Endothelial cell of umbilical vein (primary cell): ENCODE data around the gene ASTN1. TPM values are rescaled to one million over a fixed set of nuclear protein-coding genes. Genes with fewer than 3 reads are reported as not detected.

ENCODE experiments used
- BruUV-seq: library from RNA; stranded (reverse); fragments of 400-500 nt; replicated peaks from 2 replicates; lab custom pipeline; 2021; lab: Mats Ljungman, UMichigan
- CTCF ChIA-PET: fragments of 300-600, 350-600 bp; sonication (Branson Sonifier 250); formaldehyde crosslinking; loops from one replicate; lab custom pipeline; 2021; ENCODE audit warnings: antibody characterized with exemption, inconsistent platforms; lab: Charles Lee
- POLR2A ChIA-PET: fragments of 300-600, 350-600 bp; sonication (Branson Sonifier 250); formaldehyde crosslinking; loops from one replicate; lab custom pipeline; 2021; ENCODE audit warnings: antibody characterized with exemption, inconsistent platforms; lab: Charles Lee
- DNase-seq: peaks from one replicate; pipeline ENCODE4 v3.0.0-alpha.2; 2011; ENCODE audit warnings: low read depth, low spot score
- FAIRE-seq: peaks from 2 replicates; lab custom pipeline; 2011; peaks lifted over from hg19 to GRCh38; lab: Jason Lieb, UNC
- H2AFZ ChIP-seq: 2 replicates; pipeline ENCODE4 v1.6.0; 2012; ENCODE audit warnings: low read depth, low read length, control low read depth, inconsistent platforms
- H3K27ac ChIP-seq: 2 replicates; pipeline ENCODE4 v1.5.1; 2011; ENCODE audit warnings: low read depth, mild to moderate bottlenecking, control low read depth, low read length, moderate library complexity; ENCODE audit not compliant: insufficient read depth
- H3K27me3 ChIP-seq, 2 experiments: 2 replicates each; pipeline versions ENCODE4 v1.6.0 to v1.6.1; 2011; ENCODE audit warnings: low read length in 2 of 2, mixed read lengths in 1 of 2; ENCODE audit not compliant: control insufficient read depth in 2 of 2, insufficient read depth in 2 of 2
- H3K36me3 ChIP-seq, 2 experiments: 2 replicates in 1 of 2; 3 replicates in 1 of 2; pipeline ENCODE4 v1.5.1; 2011; ENCODE audit warnings: low read length in 2 of 2, mild to moderate bottlenecking in 1 of 2, moderate library complexity in 1 of 2; ENCODE audit not compliant: control insufficient read depth in 2 of 2, insufficient read depth in 2 of 2; ENCODE audit errors: extremely low read depth in 1 of 2
- H3K4me1 ChIP-seq: 3 replicates; pipeline ENCODE4 v1.5.1; 2011; ENCODE audit warnings: mild to moderate bottlenecking, low read length; ENCODE audit not compliant: control insufficient read depth, insufficient read depth; ENCODE audit errors: extremely low read depth
- H3K4me2 ChIP-seq: 2 replicates; pipeline ENCODE4 v1.6.1; 2011; ENCODE audit warnings: low read length, control low read depth, mixed read lengths; ENCODE audit not compliant: insufficient read depth
- H3K4me3 ChIP-seq, 3 experiments: fragments of 200-600 bp in 1 of 3; sonication (generic), shearing (Covaris generic) in 1 of 3; replicated peaks in 1 of 3; 2 replicates each; pipeline ENCODE4 v1.5.1; 2011 to 2016; ENCODE audit warnings: control low read depth in 3 of 3, low read length in 3 of 3, mild to moderate bottlenecking in 2 of 3, inconsistent platforms in 1 of 3, low read depth in 1 of 3, moderate library complexity in 1 of 3; ENCODE audit not compliant: insufficient read depth in 1 of 3
- H3K79me2 ChIP-seq: 2 replicates; pipeline ENCODE4 v1.6.0; 2012; ENCODE audit warnings: low read length, inconsistent platforms; ENCODE audit not compliant: control insufficient read depth, insufficient read depth
- H3K9ac ChIP-seq: replicated peaks from 2 replicates; pipeline ENCODE3; 2011; ENCODE audit warnings: low read length, control low read depth; ENCODE audit not compliant: insufficient read depth; ENCODE audit errors: extremely low read depth
- H3K9me1 ChIP-seq: replicated peaks from 3 replicates; pipeline ENCODE4 v1.6.0; 2011; ENCODE audit warnings: mild to moderate bottlenecking, low read length; ENCODE audit not compliant: control insufficient read depth, insufficient read depth; ENCODE audit errors: extremely low read depth
- H3K9me3 ChIP-seq: replicated peaks from 2 replicates; pipeline ENCODE4 v1.5.1; 2012; ENCODE audit warnings: low read length, inconsistent platforms; ENCODE audit not compliant: control insufficient read depth, insufficient read depth
- H4K20me1 ChIP-seq: replicated peaks from 2 replicates; pipeline ENCODE3; 2011; ENCODE audit warnings: mild to moderate bottlenecking, low read length; ENCODE audit not compliant: control insufficient read depth, insufficient read depth; ENCODE audit errors: extremely low read depth
- CTCF ChIP-seq, 2 donors: IDR thresholded peaks; 1 replicate in 1 of 2; 2 replicates in 1 of 2; pipeline ENCODE4 v1.5.1; 2011; ENCODE audit warnings: low read length in 2 of 2, mild to moderate bottlenecking in 2 of 2, moderate library complexity in 2 of 2, control low read depth in 1 of 2, inconsistent platforms in 1 of 2, low read depth in 1 of 2; ENCODE audit not compliant: insufficient read depth in 1 of 2; ENCODE audit errors: extremely low read depth in 1 of 2
- EZH2 ChIP-seq: IDR thresholded peaks from 2 replicates; pipeline ENCODE4 v1.6.1; 2012; ENCODE audit warnings: borderline replicate concordance, low read depth, mild to moderate bottlenecking, moderate library complexity, low read length, inconsistent platforms; ENCODE audit not compliant: severe bottlenecking
- FOS ChIP-seq: IDR thresholded peaks from 2 replicates; pipeline ENCODE4 v1.6.1; 2011; ENCODE audit warnings: mild to moderate bottlenecking, low read length, moderate library complexity, borderline replicate concordance; ENCODE audit not compliant: insufficient read depth
- GATA2 ChIP-seq: IDR thresholded peaks from 2 replicates; pipeline ENCODE4 v1.7.0; 2011; ENCODE audit warnings: low read depth, mild to moderate bottlenecking, moderate library complexity, mixed read lengths, low read length; ENCODE audit not compliant: insufficient read length, insufficient read depth
- JUN ChIP-seq: IDR thresholded peaks from 2 replicates; pipeline ENCODE4 v1.6.1; 2011; ENCODE audit warnings: borderline replicate concordance, low read depth; ENCODE audit not compliant: insufficient read length, insufficient read depth
- MAX ChIP-seq: IDR thresholded peaks from 2 replicates; pipeline ENCODE4 v1.6.1; 2011; ENCODE audit not compliant: insufficient read depth, insufficient read length
- MYC ChIP-seq: IDR thresholded peaks from one replicate; pipeline ENCODE4 v1.6.1; 2011; ENCODE audit warnings: mild to moderate bottlenecking, low read depth, low read length
- POLR2A ChIP-seq: IDR thresholded peaks from 2 replicates; pipeline ENCODE4 v1.6.1; 2012; ENCODE audit warnings: low read depth, mild to moderate bottlenecking, control low read depth, low read length
- POLR2AphosphoS5 ChIP-seq: IDR thresholded peaks from 2 replicates; pipeline ENCODE4 v1.6.1; 2012; ENCODE audit warnings: low read depth, mild to moderate bottlenecking, control low read depth, low read length, moderate library complexity; ENCODE audit not compliant: insufficient read depth
- dilution Hi-C: fragments of 300-500 bp; cut with MboI; formaldehyde crosslinking; loops from one replicate; pipeline ENCODE4 v1.15.0; 2019; ENCODE audit warnings: low sequenced_read_pairs; ENCODE audit not compliant: extremely low pct_ligation_motif_present
- intact Hi-C: fragments of 100-400 bp; cut with micrococcal nuclease; formaldehyde crosslinking; loops from one replicate; pipeline ENCODE4 v1.10.0; 2022
- polyA plus RNA-seq, 4 experiments: library from polyadenylated mRNA; depleted of rRNA in 3 of 4; stranded (reverse) in 3 of 4; unstranded in 1 of 4; fragments of >200 nt; gene quantifications; 2 replicates each; pipeline versions ENCODE4 v1.2.1 to v1.2.3, GENCODE V29; 2011 to 2012; ENCODE audit warnings: missing spikeins in 1 of 4
- total RNA-seq: library from RNA; stranded (reverse); gene quantifications from 2 replicates; pipeline ENCODE4 v1.2.3, GENCODE V29; 2021

The ASTN1 gene
- total and polyA plus RNA-seq, 2 donors (not counting 3 experiments of a cell fraction or from before 2014, with no cell fraction given) = 0.04 TPM; not detected in 1

DNA sequence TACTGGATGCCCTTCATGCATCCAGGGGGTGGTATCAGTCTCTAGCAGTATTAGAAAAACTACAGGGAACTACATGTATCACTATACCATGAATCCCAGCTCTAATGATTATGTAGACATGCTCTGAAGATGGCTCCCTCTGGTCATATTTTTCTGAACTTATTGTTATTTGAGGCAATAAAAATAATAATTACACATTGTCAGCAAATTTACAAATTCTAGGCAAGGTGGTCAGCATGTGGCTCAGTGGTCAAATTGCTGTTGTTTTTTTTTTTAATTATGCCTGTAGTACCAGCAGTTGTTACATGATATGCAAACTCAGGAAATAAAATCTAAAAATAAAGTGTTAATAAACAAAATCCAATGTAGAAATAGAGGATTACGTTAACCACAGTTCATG is 22.5 kb downstream of the ASTN1 start:
- Histone ChIP-seq H3K79me2 (no peaks in the 10 kb centered on the region), H3K27ac (no peak overlapping the region), H3K4me3 (no peak overlapping the region), H3K9me3 (no peaks in the 10 kb centered on the region), H2AFZ (no peak overlapping the region), H3K9me1 (no peaks in the 10 kb centered on the region), H3K9ac (no peak overlapping the region), H3K4me1 (no peaks in the 10 kb centered on the region), H3K27me3 (no peaks in the 10 kb centered on the region), H3K36me3 (no peaks in the 10 kb centered on the region), H4K20me1 (no peaks in the 10 kb centered on the region), H3K4me2 (no peak overlapping the region)
- ChIA-PET CTCF (no interaction called here), POLR2A (no interaction called here)
- intact Hi-C loops (no loop called here), dilution Hi-C loops (no loop called here)
- BruUV-seq = no TSS peak
- no peak for FAIRE-seq
- TF ChIP-seq CTCF (IDR thresholded peaks at IDR 0.05; ENCODE audit: extremely low read depth in 1 of 2, insufficient read depth in 1 of 2, low read depth in 1 of 2, low read length in 2 of 2) (no peak), MYC (no peak), POLR2AphosphoS5 (no peak), EZH2 (no peak), MAX (no peak), GATA2 (no peak), JUN (no peak), FOS (no peak), POLR2A (no peak)
- no peak for DNase-seq
